IMR-90 (cell line): ENCODE results near the gene AADACL4. TPM values are rescaled to one million over a fixed set of nuclear protein-coding genes. Genes with fewer than 3 reads are reported as not detected.

Source experiments
- ATAC-seq: fragments of 200-7000 bp; cut with Tn5 transposase; 2 replicates; pipeline ENCODE4 v1.9.1; 2020; ENCODE audit warnings: low read depth, mild to moderate bottlenecking, moderate library complexity
- BruUV-seq: library from RNA; stranded (reverse); fragments of 400-500 nt; replicated peaks from 2 replicates; lab custom pipeline; 2021; lab: Mats Ljungman, UMichigan
- CTCF ChIA-PET: fragments of 300-600 bp; formaldehyde crosslinking; extraction: SDS; loops from one replicate; lab custom pipeline; 2021; ENCODE audit warnings: antibody characterized with exemption; lab: Yijun Ruan, JAX
- POLR2A ChIA-PET: fragments of 300-600 bp; sonication (Branson Sonifier 250); formaldehyde crosslinking; loops from one replicate; lab custom pipeline; 2022; ENCODE audit warnings: antibody characterized with exemption; ENCODE audit not compliant: unreplicated experiment; lab: Charles Lee
- DNase-seq: peaks from one replicate; pipeline ENCODE4 v3.0.0; 2013
- H2AFZ ChIP-seq: replicated peaks from 2 replicates; pipeline ENCODE3; 2013; ENCODE audit warnings: low read length, mild to moderate bottlenecking; ENCODE audit not compliant: poor library complexity
- H2AK5ac ChIP-seq: 2 replicates; pipeline ENCODE4 v1.6.1; 2013; ENCODE audit warnings: low read depth, low read length, inconsistent platforms
- H2AK9ac ChIP-seq: replicated peaks from 2 replicates; pipeline ENCODE3; 2013; ENCODE audit warnings: mild to moderate bottlenecking, low read depth, low read length, moderate library complexity; ENCODE audit not compliant: poor library complexity
- H2BK120ac ChIP-seq: 2 replicates; pipeline ENCODE4 v1.6.1; 2013; ENCODE audit warnings: low read depth, low read length, inconsistent platforms
- H2BK15ac ChIP-seq: 3 replicates; pipeline ENCODE4 v1.6.1; 2013; ENCODE audit warnings: low read depth, low read length, inconsistent platforms
- H2BK20ac ChIP-seq: 2 replicates; pipeline ENCODE4 v1.6.1; 2013; ENCODE audit warnings: low read depth, mild to moderate bottlenecking, inconsistent platforms, low read length, moderate library complexity
- H2BK5ac ChIP-seq: 2 replicates; pipeline ENCODE4 v1.6.1; 2013; ENCODE audit warnings: mild to moderate bottlenecking, low read depth, low read length, inconsistent platforms; ENCODE audit not compliant: poor library complexity, severe bottlenecking
- H3K14ac ChIP-seq: replicated peaks from 2 replicates; pipeline ENCODE4 v1.6.1; 2013; ENCODE audit warnings: low read depth, low read length, inconsistent platforms
- H3K18ac ChIP-seq: 2 replicates; pipeline ENCODE4 v1.6.1; 2013; ENCODE audit warnings: low read depth, low read length, control low read depth
- H3K23ac ChIP-seq: 2 replicates; pipeline ENCODE4 v1.6.1; 2013; ENCODE audit warnings: low read depth, low read length, inconsistent platforms
- H3K27ac ChIP-seq: 2 replicates; pipeline ENCODE4 v1.5.1; 2013; ENCODE audit warnings: mild to moderate bottlenecking, control low read depth, low read length; ENCODE audit not compliant: insufficient read depth
- H3K27me3 ChIP-seq: 2 replicates; pipeline ENCODE4 v1.6.1; 2013; ENCODE audit warnings: low read length; ENCODE audit not compliant: control insufficient read depth, insufficient read depth
- H3K36me3 ChIP-seq: 2 replicates; pipeline ENCODE4 v1.6.1; 2013; ENCODE audit warnings: low read length, mixed read lengths; ENCODE audit not compliant: control insufficient read depth, insufficient read depth
- H3K4ac ChIP-seq: 2 replicates; pipeline ENCODE4 v1.6.1; 2013; ENCODE audit warnings: low read depth, low read length, inconsistent platforms
- H3K4me1 ChIP-seq: 2 replicates; pipeline ENCODE4 v1.6.1; 2013; ENCODE audit warnings: low read length, mixed read lengths; ENCODE audit not compliant: control insufficient read depth, insufficient read depth
- H3K4me2 ChIP-seq: 2 replicates; pipeline ENCODE4 v1.6.1; 2013; ENCODE audit warnings: low read depth, mild to moderate bottlenecking, control low read depth, low read length, moderate library complexity
- H3K4me3 ChIP-seq: 2 replicates; pipeline ENCODE4 v1.5.1; 2013; ENCODE audit warnings: low read depth, mild to moderate bottlenecking, control low read depth, low read length, moderate library complexity; ENCODE audit not compliant: insufficient read depth
- H3K56ac ChIP-seq: 2 replicates; pipeline ENCODE4 v1.6.1; 2013; ENCODE audit warnings: low read length, inconsistent platforms; ENCODE audit not compliant: insufficient read depth; ENCODE audit errors: extremely low read depth
- H3K79me1 ChIP-seq, 2 experiments: 2 replicates each; pipeline ENCODE4 v1.6.1; 2013; ENCODE audit warnings: low read length in 2 of 2, inconsistent platforms in 1 of 2, low read depth in 1 of 2
- H3K9ac ChIP-seq: 2 replicates; pipeline ENCODE4 v1.6.1; 2013; ENCODE audit warnings: low read depth, low read length, control low read depth
- H3K9me1 ChIP-seq: 2 replicates; pipeline ENCODE4 v1.6.1; 2013; ENCODE audit warnings: low read length, inconsistent platforms; ENCODE audit not compliant: insufficient read depth
- H3K9me3 ChIP-seq: 2 replicates; pipeline ENCODE4 v1.6.1; 2013; ENCODE audit warnings: low read length; ENCODE audit not compliant: control insufficient read depth, insufficient read depth
- H4K20me1 ChIP-seq: 2 replicates; pipeline ENCODE4 v1.6.1; 2013; ENCODE audit warnings: low read length, inconsistent platforms; ENCODE audit not compliant: insufficient read depth
- H4K5ac ChIP-seq: 2 replicates; pipeline ENCODE4 v1.6.1; 2013; ENCODE audit warnings: mild to moderate bottlenecking, low read depth, low read length, control low read depth
- H4K8ac ChIP-seq, 2 experiments: 2 replicates each; pipeline ENCODE4 v1.6.1; 2013; ENCODE audit warnings: low read depth in 2 of 2, low read length in 2 of 2, control low read depth in 1 of 2, inconsistent platforms in 1 of 2
- H4K91ac ChIP-seq: 2 replicates; pipeline ENCODE4 v1.6.1; 2013; ENCODE audit warnings: low read depth, low read length, inconsistent platforms; ENCODE audit not compliant: insufficient read depth
- CEBPB ChIP-seq: IDR thresholded peaks from 2 replicates; pipeline ENCODE4 v1.6.1; 2012; ENCODE audit warnings: low read depth, low read length, improper control_type of control experiment
- RCOR1 ChIP-seq: IDR thresholded peaks from 2 replicates; pipeline ENCODE4 v1.6.1; 2012; ENCODE audit warnings: mild to moderate bottlenecking, low read length, improper control_type of control experiment; ENCODE audit not compliant: insufficient replicate concordance
- WGBS, 2 experiments: methylation state at CpG; one replicate each; pipeline versions ENCODE4 v1.1.5 to v1.1.7; 2013; ENCODE audit warnings: missing lambda C conversion rate in 2 of 2; ENCODE audit not compliant: insufficient read length in 1 of 2; ENCODE audit errors: extremely low coverage in 2 of 2; 5-methylcytosine and 5-hydroxymethylcytosine counted together
- dilution Hi-C: fragments of 300-500 bp; cut with HindIII; formaldehyde crosslinking; loops from one replicate; pipeline ENCODE4 v1.14.3; 2018; ENCODE audit warnings: low sequenced_read_pairs; ENCODE audit not compliant: unreplicated experiment
- in situ Hi-C: fragments of 300-500 bp; cut with MboI; formaldehyde crosslinking; loops from 3 replicates; pipeline ENCODE4 v1.14.3; 2019; ENCODE audit warnings: low sequenced_read_pairs, inconsistent platforms, mixed read lengths
- intact Hi-C: fragments of 100-400 bp; cut with micrococcal nuclease; formaldehyde crosslinking; loops from 2 replicates; pipeline ENCODE4 v1.10.0; 2022
- polyA plus RNA-seq, 3 experiments: library from polyadenylated mRNA; depleted of rRNA; stranded (reverse); fragments of >200 nt; gene quantifications; 2 replicates each; pipeline ENCODE4 v1.2.3, GENCODE V29; 2012; ENCODE audit warnings: low replicate concordance in 1 of 3
- total RNA-seq: library from RNA; depleted of rRNA; stranded (reverse); fragments of >200 nt; gene quantifications from 2 replicates; pipeline ENCODE4 v1.2.3, GENCODE V29; 2012

Gene AADACL4
- total and polyA plus RNA-seq, 2 of the 4 experiments (the other 2 are of a cell fraction): not detected

DNA sequence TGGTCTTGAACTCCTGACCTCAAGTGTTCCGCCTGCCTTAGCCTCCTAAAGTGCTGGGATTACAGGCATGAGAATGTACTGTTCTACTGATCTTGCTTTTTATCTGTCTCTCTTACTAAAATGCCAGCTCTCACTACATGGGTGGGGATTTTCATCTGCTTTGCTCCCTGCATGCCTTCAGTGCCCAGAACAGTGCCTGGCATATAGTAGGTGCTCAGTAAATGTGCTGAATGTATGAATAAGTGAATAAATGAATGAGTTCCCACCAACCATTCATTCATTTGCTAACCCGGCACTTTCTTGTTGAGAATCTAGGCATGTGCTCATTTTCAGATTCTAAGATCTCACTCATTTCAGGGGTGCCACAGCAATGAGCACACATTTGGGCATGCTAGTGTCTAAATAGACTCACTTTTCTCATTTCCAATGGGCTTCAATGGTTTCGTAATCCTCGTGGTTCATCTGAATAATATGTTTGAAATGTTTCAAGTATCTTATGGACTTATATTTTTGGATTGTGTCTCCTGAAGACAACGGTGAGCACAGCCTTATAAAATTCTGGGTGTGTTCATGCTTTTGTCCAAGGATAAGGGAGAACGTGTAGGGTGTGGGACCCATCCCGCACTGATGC lies 33.5 kb upstream of the AADACL4 start:
- H3K79me1 ChIP-seq: peaks cover 9 to 15% of the 10 kb centered on the region in 2 experiments; a peak in 2 of 4 replicates
- DNase-seq (peak; percentile 67), ATAC-seq (peak; percentile 41)
- no peaks in the 10 kb centered on the region for H3K27me3 ChIP-seq
- H4K20me1 ChIP-seq: no peaks in the 10 kb centered on the region
- H2AFZ ChIP-seq: no peak overlapping the region
- peak overlapping the region; percentile 63; the same call in 1 of the 2 replicates for H3K4ac ChIP-seq
- in situ Hi-C loops (loop anchor here (10.0 to 25.0 kb wide), 2 partner anchors 56 to 198 kb away; no protein-coding TSS in a partner anchor), dilution Hi-C loops (no loop called here), intact Hi-C loops (no loop called here)
- CTCF ChIA-PET: no interaction called here
- peak overlapping the region; percentile 80; the same call in 2 of the 3 replicates for H2BK15ac ChIP-seq
- no TSS peak for BruUV-seq
- H3K4me1 ChIP-seq: peaks cover 11% of the 10 kb centered on the region
- peak overlapping the region; percentile 39; the same call in 1 of the 2 replicates for H3K4me2 ChIP-seq
- H2AK5ac ChIP-seq: peak overlapping the region; percentile 73
- TF ChIP-seq CEBPB (peak; percentile 81), RCOR1 (no peak)
- H4K5ac ChIP-seq: 0 out of 2 replicates have a peak overlapping the region, but pooled peaks have one; percentile 62
- no peak overlapping the region for H3K27ac ChIP-seq
- peak overlapping the region; percentile 49 to 59; a peak in 3 of 4 replicates for H4K8ac ChIP-seq
- H2AK9ac ChIP-seq: no peak overlapping the region
- WGBS, 2 experiments: 0% methylated on average over 1 of the region's 7 CpGs; no CpG with 5 or more reads in 1 of the 2 experiments
- H3K9ac ChIP-seq: no peak overlapping the region
- H2BK20ac ChIP-seq: peak overlapping the region; percentile 26; the same call in 1 of the 2 replicates
- H3K14ac ChIP-seq: peak overlapping the region; percentile 76; the same call in 1 of the 2 replicates
- 0 out of 2 replicates have a peak overlapping the region, but pooled peaks have one; percentile 24 for H3K23ac ChIP-seq
- H3K56ac ChIP-seq: no peak overlapping the region
- POLR2A ChIA-PET: no interaction called here
- peak overlapping the region; percentile 39 for H2BK5ac ChIP-seq
- H3K4me3 ChIP-seq: no peak overlapping the region
- peaks cover 13% of the 10 kb centered on the region for H3K9me1 ChIP-seq
- peak overlapping the region; percentile 60 for H2BK120ac ChIP-seq
- peaks cover 13% of the 10 kb centered on the region for H3K36me3 ChIP-seq
- peak overlapping the region; percentile 74; the same call in 1 of the 2 replicates for H4K91ac ChIP-seq
- H3K9me3 ChIP-seq: no peaks in the 10 kb centered on the region
- peak overlapping the region; percentile 73; the same call in 1 of the 2 replicates for H3K18ac ChIP-seq
